Stomach (tissue), 4 donors: ENCODE measurements around the gene SGK1.

ENCODE experiments used
- EP300 ChIP-seq: sonication (generic); formaldehyde crosslinking; IDR thresholded peaks from one replicate; pipeline ENCODE4 v1.6.1; 2017; ENCODE audit warnings: antibody characterized with exemption
- POLR2A ChIP-seq, 4 donors: fragments of 450-650 bp; IDR thresholded peaks; one replicate each; pipeline ENCODE4 v1.6.1; 2016; ENCODE audit warnings: antibody characterized with exemption in 4 of 4, control low read depth in 2 of 4, mild to moderate bottlenecking in 1 of 4, moderate library complexity in 1 of 4
- POLR2AphosphoS5 ChIP-seq, 3 donors: sonication (generic); formaldehyde crosslinking; IDR thresholded peaks; one replicate each; pipeline ENCODE4 v1.6.1; 2016; ENCODE audit warnings: antibody characterized with exemption in 3 of 3
- TF ChIP-seq, protein P1 (sequence below), 7 experiments: fragments of 450-650 bp in 4 of 7; fragments of 200-600 bp in 3 of 7; sonication (generic) in 3 of 7; IDR thresholded peaks; one replicate each; pipeline ENCODE4 v1.5.1; 2016 to 2019; ENCODE audit warnings: antibody characterized with exemption in 7 of 7, control low read depth in 2 of 7, mild to moderate bottlenecking in 1 of 7

DNA sequence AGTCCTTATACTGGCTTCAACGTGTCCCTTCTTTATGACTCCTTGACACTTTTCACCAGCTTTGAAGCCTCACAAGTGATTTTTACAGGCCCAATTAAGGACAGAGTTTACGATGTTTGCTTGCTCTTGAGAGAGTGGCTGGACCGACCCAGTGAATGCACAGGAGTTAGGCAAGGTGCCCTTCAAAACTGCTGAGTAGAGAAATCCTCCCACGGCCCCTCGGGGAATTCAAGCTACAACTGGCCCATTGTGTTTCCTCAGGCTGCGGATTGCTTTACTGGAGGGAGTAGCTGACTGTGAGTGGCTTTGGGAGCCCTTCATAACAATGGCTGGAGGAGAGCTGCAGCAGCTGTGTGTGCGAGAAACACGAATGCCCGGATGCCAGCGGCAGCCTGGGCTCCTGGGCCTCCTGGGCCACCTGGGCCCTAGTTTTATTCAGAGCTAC lies 50.0 kb downstream of the SGK1 start:
- TF ChIP-seq, protein P1, sequence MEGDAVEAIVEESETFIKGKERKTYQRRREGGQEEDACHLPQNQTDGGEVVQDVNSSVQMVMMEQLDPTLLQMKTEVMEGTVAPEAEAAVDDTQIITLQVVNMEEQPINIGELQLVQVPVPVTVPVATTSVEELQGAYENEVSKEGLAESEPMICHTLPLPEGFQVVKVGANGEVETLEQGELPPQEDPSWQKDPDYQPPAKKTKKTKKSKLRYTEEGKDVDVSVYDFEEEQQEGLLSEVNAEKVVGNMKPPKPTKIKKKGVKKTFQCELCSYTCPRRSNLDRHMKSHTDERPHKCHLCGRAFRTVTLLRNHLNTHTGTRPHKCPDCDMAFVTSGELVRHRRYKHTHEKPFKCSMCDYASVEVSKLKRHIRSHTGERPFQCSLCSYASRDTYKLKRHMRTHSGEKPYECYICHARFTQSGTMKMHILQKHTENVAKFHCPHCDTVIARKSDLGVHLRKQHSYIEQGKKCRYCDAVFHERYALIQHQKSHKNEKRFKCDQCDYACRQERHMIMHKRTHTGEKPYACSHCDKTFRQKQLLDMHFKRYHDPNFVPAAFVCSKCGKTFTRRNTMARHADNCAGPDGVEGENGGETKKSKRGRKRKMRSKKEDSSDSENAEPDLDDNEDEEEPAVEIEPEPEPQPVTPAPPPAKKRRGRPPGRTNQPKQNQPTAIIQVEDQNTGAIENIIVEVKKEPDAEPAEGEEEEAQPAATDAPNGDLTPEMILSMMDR (IDR thresholded peaks at IDR 0.05), result no peak
- TF ChIP-seq POLR2AphosphoS5 (IDR thresholded peaks at IDR 0.05), result no peak
- no peak for TF ChIP-seq EP300
- TF ChIP-seq POLR2A (IDR thresholded peaks at IDR 0.05), result no peak
